HCT116 (cell line): ENCODE data around the gene SGK1.

ENCODE experiments used
- CEBPB ChIP-seq: IDR thresholded peaks from 2 replicates; pipeline ENCODE4 v1.6.1; 2012; ENCODE audit warnings: low read depth
- POLR2A ChIP-seq: IDR thresholded peaks from 2 replicates; pipeline ENCODE4 v1.7.0; 2011; ENCODE audit warnings: borderline replicate concordance; ENCODE audit not compliant: insufficient read depth, insufficient read length; ENCODE audit errors: extremely low read depth
- TF ChIP-seq, protein P1 (sequence below): IDR thresholded peaks from 2 replicates; pipeline ENCODE4 v1.6.1; 2012; ENCODE audit warnings: low read depth
- TF ChIP-seq, protein P2 (sequence below): IDR thresholded peaks from 2 replicates; pipeline ENCODE4 v1.6.1; 2012
- TF ChIP-seq, protein P3 (sequence below), 3 experiments: fragments of 200-600 bp in 1 of 3; sonication (generic) in 1 of 3; IDR thresholded peaks in 2 of 3; conservative IDR thresholded peaks in 1 of 3; 2 replicates each; pipeline ENCODE4 v1.5.1; 2012 to 2017; ENCODE audit warnings: low read depth in 2 of 3, low read length in 2 of 3, antibody characterized with exemption in 1 of 3, borderline replicate concordance in 1 of 3, control low read depth in 1 of 3, mild to moderate bottlenecking in 1 of 3, mixed read lengths in 1 of 3, mixed run types in 1 of 3, moderate library complexity in 1 of 3; ENCODE audit not compliant: insufficient read depth in 1 of 3

DNA sequence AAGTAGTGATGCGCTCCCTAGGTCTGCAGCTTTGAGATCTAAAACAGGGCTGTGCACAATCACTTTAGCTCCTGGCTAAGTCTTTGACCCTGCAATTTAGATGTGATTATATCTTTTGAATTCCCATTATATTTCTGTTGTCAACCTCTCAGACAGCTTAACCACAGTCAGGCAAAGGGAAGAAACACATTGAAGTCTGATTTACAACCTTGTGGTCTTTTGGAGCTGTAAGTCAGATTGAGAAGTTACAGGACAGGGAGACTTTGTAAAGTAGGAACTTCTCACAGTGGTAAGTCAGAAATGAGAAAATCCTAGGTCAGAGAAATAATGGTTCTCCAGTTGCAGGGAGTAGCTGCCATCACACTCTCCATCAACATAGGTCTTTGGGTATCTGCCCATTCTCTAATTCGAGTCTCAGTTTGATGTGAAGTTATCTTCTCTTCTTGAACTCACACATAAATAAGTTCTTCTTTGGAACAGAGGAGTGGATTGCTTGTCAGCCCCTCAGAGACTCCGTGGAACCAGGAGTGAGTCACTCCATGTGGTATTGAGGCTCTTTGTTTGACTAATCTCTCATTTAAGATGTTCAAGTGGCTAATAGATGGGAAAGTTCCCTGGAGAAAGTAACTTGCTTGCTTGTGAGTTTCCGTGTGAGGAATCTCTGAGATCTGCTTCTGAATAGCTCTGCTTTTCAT, 35.0 kb upstream of the SGK1 start:
- TF ChIP-seq POLR2A: no peak
- TF ChIP-seq, protein P1, sequence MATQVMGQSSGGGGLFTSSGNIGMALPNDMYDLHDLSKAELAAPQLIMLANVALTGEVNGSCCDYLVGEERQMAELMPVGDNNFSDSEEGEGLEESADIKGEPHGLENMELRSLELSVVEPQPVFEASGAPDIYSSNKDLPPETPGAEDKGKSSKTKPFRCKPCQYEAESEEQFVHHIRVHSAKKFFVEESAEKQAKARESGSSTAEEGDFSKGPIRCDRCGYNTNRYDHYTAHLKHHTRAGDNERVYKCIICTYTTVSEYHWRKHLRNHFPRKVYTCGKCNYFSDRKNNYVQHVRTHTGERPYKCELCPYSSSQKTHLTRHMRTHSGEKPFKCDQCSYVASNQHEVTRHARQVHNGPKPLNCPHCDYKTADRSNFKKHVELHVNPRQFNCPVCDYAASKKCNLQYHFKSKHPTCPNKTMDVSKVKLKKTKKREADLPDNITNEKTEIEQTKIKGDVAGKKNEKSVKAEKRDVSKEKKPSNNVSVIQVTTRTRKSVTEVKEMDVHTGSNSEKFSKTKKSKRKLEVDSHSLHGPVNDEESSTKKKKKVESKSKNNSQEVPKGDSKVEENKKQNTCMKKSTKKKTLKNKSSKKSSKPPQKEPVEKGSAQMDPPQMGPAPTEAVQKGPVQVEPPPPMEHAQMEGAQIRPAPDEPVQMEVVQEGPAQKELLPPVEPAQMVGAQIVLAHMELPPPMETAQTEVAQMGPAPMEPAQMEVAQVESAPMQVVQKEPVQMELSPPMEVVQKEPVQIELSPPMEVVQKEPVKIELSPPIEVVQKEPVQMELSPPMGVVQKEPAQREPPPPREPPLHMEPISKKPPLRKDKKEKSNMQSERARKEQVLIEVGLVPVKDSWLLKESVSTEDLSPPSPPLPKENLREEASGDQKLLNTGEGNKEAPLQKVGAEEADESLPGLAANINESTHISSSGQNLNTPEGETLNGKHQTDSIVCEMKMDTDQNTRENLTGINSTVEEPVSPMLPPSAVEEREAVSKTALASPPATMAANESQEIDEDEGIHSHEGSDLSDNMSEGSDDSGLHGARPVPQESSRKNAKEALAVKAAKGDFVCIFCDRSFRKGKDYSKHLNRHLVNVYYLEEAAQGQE: no peak
- TF ChIP-seq, protein P2, sequence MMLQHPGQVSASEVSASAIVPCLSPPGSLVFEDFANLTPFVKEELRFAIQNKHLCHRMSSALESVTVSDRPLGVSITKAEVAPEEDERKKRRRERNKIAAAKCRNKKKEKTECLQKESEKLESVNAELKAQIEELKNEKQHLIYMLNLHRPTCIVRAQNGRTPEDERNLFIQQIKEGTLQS: no peak
- TF ChIP-seq, protein P3, sequence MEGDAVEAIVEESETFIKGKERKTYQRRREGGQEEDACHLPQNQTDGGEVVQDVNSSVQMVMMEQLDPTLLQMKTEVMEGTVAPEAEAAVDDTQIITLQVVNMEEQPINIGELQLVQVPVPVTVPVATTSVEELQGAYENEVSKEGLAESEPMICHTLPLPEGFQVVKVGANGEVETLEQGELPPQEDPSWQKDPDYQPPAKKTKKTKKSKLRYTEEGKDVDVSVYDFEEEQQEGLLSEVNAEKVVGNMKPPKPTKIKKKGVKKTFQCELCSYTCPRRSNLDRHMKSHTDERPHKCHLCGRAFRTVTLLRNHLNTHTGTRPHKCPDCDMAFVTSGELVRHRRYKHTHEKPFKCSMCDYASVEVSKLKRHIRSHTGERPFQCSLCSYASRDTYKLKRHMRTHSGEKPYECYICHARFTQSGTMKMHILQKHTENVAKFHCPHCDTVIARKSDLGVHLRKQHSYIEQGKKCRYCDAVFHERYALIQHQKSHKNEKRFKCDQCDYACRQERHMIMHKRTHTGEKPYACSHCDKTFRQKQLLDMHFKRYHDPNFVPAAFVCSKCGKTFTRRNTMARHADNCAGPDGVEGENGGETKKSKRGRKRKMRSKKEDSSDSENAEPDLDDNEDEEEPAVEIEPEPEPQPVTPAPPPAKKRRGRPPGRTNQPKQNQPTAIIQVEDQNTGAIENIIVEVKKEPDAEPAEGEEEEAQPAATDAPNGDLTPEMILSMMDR (IDR thresholded peaks at IDR 0.05 in 2 of 3, conservative IDR thresholded peaks at IDR 0.05 in 1 of 3; ENCODE audit: borderline replicate concordance in 1 of 3, insufficient read depth in 1 of 3, low read depth in 2 of 3, low read length in 2 of 3): no peak
- no peak for TF ChIP-seq CEBPB
